Smooth muscle cell of the pulmonary artery (primary cell): ENCODE data around the gene OR13F1. TPM values are rescaled to one million over a fixed set of nuclear protein-coding genes. Genes with fewer than 3 reads are reported as not detected.

Experiments
- total RNA-seq: library from RNA; depleted of rRNA; stranded (reverse); fragments of >200 nt; gene quantifications from 2 replicates; pipeline ENCODE4 v1.2.3, GENCODE V29; 2014

The OR13F1 gene
- not detected in 2 replicates for total RNA-seq

DNA sequence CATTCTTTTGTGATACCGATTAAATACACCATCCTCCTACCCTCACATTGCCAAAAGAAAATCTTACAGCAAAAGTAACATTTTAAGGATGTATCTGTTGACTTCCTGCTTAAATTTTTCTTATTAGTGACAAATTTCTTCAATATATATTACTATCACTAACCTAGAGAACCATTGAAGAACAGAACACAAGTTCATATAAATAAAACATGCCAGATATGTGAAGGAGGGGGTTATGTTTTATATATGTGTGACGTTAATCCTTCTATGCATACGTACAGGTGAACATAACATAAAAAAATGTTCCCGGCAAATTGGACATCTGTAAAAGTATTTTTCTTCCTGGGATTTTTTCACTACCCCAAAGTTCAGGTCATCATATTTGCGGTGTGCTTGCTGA is at the start of gene OR13F1:
Gene OR13F1, plus strand, starts transcription at position 301 of the 400 bp plus-strand sequence. Its CDS starts 0 bp downstream, at position 301.

GRCh38 chr9:104527109-104527508 is 23.0 kb downstream of the OR13F1 start, which contains the start of gene OR13C4:
Gene OR13C4, minus strand, starts transcription at chr9:104527209. Its CDS starts 0 bp downstream, at chr9:104527209.

GRCh38 chr9:104536756-104537155 is 32.7 kb downstream of the OR13F1 start, which contains the start of gene OR13C3:
Gene OR13C3, minus strand, starts transcription at chr9:104536856. Its CDS starts 133 bp downstream, at chr9:104536723.

Other genes starting within 250 kb of the OR13F1 start
- not detected in 2 replicates for gene OR13C4, start 22.9 kb downstream of the OR13F1 start, total RNA-seq
- gene OR13C3, start 32.6 kb downstream of the OR13F1 start, total RNA-seq: 0.07 TPM in 1 of 2 replicates, not detected in the other
- not detected in 2 replicates for gene OR13C8, start 64.9 kb downstream of the OR13F1 start, total RNA-seq
- 0.13 TPM in 1 of 2 replicates, not detected in the other for gene OR13C5, start 95.2 kb downstream of the OR13F1 start, total RNA-seq
- gene OR13C2, start 101.4 kb downstream of the OR13F1 start, total RNA-seq: 0.20 TPM in 1 of 2 replicates, not detected in the other
- 0.10 TPM in 1 of 2 replicates, not detected in the other for gene OR13C9, start 113.9 kb downstream of the OR13F1 start, total RNA-seq
- gene OR13D1, start 190.3 kb downstream of the OR13F1 start, total RNA-seq: not detected in 2 replicates
- gene NIPSNAP3A, start 243.4 kb downstream of the OR13F1 start, total RNA-seq: 47.2 and 48.7 TPM in 2 replicates